GM21367 (cell line): ENCODE results near the gene TMEM178B.
"Not testable (repeated sequence)": the region's sequence is repeated elsewhere in the genome, so short reads cannot be mapped to it uniquely, and the experiment has no call there.

Experiments used
- ATAC-seq: cut with Tn5 transposase; IDR thresholded peaks from one replicate; pipeline ENCODE4 v1.9.1; 2021; ENCODE audit not compliant: unreplicated experiment

TMEM178B gene

DNA sequence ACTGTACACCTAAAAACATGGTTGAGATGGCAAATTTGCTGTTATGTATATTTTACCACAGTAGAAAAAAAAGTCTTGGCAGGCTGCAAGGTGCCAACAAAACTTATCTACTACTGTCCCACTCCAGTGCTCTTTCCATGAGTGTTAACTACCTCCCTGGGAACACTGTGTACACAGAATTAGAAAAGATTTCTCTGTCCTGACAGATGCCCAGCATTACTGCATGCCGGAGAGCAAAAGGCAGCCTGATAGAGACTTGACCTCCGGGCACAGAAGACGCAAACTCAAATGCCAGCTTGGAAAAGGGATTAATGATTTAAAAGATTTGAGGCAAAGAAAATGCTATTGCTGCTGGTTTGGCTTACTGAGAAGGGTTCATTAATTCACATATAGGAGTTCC, 228.8 kb downstream of the TMEM178B start:
- no peak for ATAC-seq

DNA sequence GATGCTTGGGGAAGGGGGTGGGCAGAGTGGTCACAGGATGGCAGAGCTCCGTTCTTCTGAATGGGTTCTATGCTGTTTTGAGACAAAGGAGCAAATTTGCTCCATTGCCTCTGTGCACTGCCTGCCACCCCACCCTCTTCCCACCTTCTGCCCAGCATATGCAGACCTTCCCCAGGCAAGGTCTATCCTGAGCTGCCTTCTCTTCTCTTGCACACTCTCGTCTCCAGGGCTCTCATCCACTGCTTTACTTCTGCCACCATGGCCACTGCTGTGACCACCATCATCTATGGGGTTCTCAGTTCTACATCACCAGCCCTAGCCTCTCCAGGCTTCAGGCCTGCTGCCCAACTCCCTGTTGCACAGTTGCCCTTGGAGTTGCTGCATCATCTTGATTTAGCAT, 230.4 kb downstream of the TMEM178B start:
- ATAC-seq = no peak

DNA sequence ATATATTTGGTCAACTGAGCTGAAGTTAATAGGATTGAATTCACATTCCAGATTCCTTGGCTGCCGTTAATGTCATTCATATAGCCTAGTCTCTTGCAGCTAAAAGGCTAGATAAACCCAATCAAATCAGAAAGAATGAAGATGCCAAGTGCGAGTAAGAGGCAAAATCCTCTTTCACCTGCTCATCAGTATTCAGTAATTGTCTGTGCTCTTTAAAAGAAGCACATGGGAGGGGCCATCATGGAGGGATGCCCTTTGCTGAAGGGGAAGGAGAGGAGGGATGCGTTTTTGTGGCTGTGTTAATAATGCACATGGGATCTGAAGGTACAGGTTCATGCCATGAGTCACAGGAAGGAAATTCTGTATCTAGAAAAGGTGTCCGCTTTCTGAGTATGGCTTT, 232.2 kb downstream of the TMEM178B start:
- ATAC-seq = no peak

DNA sequence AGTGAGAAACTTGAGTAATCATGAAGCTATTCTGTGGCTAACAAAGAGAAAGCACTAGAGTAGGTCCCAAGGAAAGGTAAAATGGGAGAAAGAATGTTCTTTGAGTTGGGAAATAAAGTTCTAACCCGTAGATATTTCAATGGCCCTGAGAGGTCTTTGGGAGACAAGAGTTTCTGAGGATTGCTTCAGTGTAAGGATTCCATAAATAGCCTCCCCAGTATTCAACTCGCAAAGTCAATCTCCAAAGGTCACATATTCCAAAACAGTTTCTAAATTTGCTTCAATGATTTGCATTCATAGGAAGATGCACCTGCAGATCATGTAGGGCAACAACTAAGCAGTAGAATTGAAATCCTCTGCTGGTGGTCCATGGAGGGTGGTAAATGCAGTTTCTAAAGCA, 238.5 kb downstream of the TMEM178B start:
- no peak for ATAC-seq

DNA sequence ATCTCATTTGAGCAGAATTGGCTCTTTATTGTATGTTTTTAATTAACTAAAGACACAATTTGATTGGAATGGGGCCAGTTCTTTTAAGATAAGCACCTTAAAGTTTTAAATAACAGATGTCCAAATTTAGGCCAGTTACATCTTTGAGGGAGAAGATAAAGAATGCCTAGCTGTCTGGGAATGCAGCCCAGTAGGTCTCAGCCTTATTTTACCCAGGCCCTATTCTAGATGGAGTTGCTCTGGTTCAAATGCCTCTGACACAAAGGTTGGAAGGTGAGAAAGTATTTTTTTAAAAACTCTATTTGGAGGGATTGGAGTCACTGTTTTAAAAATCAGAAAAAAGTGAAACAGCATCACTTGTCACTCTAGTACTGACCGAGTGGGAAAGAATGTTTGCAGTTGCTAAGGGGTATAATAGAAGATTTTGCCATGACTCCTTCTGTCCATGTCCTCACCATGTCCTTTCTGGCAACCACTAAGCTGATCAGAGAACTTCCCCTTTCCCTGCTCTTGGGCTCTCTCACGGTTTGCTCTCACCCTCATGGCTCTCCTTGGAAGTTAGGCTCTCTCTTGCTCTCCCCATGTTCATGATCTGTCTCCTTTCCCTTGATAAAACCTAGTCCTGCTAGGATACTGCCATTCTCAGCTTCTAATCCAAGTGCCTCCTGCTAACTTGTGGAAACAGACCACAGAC, 239.1 kb downstream of the TMEM178B start:
- ATAC-seq = no peak

DNA sequence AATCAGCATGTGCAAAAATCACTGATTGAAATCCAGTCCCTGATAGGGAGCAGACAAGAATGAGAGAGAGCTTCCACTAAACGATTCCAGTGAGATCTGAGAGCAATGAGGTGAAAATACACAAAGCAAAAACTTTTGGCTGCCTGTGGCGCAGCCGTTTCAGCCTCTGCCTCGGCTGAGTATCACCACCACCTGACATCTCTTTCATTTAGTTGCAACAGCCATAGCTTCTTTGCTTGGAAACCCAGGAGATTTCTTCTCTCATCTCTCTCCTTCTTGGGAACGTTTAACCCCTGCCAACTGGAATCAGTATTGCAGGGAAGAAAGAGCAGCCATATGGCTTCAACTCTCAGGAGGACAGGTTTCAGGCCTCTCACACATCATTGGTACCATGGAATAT, 240.0 kb downstream of the TMEM178B start:
- ATAC-seq = no peak

DNA sequence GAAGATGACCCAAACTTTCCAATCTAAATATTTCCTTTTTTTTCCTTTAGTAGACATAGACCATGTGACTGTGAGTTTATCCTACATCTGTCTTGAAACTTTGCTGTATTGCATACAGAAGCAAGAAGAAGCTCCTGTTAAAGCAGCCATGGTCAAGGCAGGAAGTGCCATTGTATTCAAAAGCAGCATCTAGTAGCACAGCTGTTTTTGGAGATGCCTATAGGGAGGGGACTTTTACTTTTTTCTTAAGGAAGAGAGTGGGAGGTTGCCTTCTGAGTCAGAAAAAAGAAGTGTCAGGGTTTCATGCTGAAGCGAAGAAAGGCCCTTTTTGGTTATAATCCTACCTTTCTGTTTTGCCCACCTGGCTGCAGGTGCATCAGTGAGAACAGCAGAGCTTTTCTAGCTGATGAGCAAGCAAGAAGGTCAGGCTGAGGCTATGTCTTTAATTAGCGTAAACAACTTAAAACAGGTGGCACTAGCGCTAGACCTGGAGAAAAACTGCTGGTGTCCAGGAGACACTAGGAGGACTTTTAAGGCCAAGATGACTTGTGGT, 243.2 kb downstream of the TMEM178B start:
- no peak for ATAC-seq

DNA sequence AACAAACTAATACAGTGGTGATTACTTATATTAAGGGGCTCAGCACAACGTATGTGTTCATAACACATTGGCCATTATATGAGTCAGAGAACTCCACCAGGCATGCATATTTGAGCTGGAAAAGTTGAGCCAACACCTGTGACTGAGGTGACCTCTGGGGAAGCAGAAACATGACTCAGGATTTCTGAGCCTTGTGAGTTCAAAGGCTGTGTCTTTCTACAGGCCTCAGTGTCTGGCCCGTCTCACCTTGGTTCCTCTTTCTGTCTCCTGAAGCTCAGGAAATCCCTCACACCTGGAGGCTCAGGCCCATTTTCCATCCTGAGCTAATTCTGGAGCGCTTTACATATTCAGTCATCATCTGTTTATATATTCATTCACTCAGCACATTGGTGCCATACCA, 246.4 kb downstream of the TMEM178B start:
- no peak for ATAC-seq

DNA sequence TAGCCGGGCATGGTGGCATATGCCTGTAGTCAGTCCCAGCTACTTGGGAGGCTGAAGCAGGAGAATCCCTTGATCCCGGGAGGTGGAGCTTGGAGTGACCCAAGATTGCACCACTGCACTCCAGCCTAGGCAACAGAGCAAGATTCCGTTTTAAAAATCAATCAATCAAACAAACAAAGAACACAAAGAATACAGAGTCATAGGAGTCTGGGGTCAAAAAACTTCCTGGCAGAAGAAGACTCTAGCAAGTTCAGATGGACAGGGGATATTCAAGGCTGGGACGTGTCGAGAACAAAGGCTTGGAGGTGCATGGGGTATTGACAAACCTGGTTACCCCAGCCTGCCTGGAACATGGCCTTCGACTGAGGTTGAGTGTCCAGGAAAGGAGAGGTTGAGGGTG, 248.5 kb downstream of the TMEM178B start:
- ATAC-seq = no peak

DNA sequence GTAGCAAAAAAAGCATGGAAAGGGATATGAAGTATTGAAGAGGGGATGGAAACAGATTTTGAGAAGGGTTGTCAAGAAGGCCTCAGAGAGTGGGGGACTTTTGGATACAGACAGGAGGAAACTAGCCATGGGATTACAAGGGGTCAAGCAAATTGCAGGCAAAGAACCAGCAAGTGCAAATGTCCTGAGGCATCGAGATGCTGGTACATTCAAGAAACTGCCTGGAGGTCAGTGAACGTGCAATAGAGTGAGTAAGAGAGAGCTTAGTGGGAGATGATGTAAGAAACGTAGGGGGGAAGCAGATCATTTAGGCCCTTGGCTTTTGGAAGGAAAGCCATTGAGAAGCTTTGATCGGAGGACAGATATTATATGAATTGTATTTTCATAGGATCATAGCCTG, 250.0 kb downstream of the TMEM178B start:
- no peak for ATAC-seq

DNA sequence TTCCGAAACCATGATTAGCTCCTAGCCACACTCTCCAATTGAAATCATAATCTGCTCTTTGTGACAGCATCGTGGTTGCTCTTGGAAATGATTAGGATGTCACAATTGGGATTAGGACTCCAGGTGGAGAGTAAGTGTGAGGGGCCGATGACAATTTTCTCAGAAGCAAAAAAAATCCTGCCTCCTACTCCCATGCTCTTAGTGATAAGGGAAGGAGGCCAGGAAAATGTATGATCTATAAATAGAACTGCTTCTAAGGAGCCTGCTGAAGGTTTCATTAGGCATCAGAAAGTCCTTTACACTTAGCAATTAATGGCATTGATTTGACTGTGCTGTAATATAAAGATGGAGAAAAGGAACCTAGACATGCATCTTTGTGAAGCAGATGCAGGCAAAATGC, 251.0 kb downstream of the TMEM178B start:
- ATAC-seq = no peak

DNA sequence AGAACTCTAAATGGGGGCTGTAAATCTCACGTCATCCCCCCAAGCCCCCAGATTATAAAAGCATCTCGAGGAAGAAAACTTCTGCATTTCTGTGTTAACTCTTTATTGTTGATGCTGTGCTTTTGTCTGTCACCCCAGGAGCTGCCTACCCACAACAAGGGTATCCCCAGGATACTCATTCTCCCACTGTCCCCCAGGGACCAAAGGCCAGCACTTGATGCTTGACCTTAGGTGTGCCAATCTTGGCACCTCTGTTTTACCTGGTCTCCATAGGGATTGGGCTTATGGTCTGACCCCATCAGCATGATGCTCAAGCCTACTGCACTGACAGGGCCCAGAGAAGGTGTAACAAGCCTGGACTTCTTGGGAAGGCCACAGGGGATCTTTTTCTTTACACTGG, 251.4 kb downstream of the TMEM178B start:
- no peak for ATAC-seq

DNA sequence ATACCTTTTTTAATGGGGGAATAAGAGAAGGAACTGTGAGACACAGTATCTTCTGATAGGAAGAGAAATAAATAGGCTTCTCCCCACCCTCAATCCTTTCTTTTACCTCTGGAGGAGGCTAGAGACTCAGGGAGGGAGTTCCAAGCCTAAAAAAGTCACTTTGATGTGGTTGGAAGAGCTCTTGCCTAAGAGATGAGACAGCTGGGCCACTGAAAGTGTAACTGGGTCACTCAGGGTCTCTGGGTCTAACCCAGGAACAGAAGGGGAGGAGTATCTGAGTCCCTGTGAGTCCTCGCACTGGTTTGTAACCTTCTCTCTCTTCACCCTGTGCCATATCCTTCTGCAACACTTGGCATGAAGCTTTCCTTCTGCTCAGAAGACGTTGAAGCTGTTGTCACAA, 254.4 kb downstream of the TMEM178B start:
- no peak for ATAC-seq

DNA sequence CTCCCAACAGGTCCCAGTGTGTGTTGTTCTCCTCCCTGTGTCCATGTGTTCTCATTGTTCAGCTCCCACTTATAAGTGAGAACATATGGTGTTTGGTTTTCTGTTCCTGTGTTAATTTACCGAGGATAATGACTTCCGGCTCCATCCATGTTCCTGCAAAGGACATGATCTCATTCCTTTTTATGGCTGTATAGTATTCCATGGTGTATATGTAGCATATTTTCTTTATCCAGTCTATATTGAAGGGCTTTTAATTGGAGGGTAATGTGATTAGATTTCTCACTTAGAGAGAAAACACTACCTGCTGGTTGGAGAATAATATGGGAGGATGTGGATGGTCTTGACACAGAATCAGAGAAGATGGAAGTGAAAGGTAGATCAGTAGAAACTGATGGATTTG, 256.4 kb downstream of the TMEM178B start:
- ATAC-seq = not testable (repeated sequence)

DNA sequence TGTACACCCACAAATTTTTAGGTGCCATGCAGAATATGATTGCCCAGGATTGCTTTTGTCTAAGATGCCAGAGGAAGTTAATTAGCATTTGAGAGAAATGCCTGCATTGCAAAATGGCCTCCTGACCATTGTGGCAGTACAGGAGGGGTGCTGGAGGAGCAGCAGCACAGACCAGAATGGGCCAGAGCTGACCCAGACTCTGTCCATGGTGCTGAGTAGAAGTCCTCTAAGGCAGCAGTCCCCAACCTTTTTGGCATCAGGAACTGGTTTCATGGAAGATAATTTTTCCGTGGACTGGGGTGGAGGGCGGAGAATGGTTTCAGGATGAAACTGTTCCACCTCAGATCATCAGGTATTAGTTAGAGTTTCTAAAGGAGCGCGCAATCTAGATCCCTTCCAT, 259.6 kb downstream of the TMEM178B start:
- ATAC-seq = no peak

DNA sequence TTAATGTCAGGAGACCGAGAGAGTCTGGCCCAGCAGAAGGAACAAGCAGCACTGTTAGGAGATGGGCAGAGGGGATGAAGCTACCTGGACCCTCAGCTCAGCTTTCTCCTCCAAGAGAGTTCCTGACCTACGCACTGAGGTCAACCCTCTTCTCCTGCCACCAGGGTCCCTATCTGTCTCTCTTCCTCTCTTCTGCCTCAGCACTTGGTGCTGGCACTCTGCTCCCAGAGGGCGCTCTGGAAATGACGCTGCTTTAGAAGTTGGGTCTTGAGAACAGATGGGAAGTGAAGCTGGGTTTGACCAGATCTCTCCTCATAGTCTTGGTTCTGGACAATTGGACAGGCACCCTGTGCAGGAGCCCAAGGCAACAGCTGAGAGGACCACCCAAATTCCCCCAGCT, 261.3 kb downstream of the TMEM178B start:
- ATAC-seq = no peak

DNA sequence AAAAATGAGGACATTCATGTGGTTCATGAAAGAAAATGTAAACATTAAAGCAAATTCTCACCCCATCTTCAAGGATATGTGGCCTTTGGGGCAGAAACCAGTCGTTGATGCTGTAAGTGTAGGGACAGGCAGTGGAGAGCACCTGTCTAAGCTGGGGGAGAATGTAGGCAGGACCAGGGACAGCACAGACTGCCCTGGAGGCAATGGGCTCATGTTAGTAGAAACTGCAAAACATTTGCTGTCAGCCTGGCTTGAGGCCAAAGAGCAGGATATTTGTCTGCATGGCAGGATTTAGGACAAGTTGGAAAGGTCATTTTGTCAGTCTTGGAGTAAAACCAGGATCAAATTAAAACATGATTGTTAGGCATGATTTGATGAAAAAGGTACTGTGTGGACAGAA, 265.7 kb downstream of the TMEM178B start:
- no peak for ATAC-seq

DNA sequence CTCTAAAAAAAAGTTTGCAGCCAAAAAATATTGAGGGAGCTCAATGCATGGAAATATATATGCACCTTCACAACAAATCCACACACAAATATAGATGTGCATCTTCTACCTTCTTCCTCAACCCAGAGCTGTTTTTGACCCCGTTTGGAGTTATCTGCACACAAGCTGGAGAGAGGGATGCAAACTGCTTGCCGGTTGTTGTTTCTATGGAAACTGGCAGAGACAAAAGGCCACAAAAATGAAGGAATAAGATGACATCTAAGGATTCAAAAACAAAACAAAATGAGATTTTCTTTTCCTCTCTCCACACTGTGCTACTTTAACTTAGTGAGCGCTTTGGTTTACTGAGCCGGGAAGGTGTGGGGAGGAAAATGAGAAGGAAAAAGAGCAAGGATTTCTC, 267.1 kb downstream of the TMEM178B start:
- ATAC-seq = no peak

DNA sequence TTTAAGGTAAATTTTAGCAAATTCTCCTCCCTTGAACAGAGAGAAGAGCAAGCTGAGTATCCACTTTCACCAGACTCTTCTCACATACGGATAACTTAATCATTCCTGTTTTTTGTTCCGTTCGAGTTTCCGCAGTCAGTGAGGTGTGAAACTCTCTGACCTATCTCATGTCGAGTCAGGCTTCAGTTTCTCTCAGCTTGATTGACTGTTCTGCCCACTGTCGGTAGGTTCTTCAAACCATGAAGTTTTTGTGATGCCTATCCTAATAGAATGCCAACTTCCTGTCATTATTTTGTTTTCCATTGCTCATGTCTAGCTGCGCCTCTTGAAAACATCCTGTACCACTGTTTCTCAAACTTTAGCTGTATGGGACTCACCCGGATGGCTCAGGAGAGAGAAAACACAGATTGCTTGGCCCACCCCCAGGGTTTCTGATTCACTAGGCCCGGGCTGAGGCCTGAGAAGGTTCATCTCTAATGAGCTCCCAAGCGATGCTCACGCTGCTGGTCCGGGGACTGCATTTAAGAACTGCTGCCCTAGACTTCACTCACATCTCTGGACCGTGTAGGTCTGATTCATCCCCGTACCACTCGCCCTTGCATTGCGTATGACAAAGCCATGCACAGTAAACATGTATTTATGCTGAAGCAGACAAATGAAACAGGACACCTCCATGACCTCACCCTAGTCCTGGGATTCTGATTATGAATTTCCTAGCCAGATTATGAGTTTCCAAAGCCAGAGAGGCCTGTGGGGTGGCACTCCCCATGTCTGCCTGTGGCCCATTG, 269.0 kb downstream of the TMEM178B start:
- no peak for ATAC-seq

DNA sequence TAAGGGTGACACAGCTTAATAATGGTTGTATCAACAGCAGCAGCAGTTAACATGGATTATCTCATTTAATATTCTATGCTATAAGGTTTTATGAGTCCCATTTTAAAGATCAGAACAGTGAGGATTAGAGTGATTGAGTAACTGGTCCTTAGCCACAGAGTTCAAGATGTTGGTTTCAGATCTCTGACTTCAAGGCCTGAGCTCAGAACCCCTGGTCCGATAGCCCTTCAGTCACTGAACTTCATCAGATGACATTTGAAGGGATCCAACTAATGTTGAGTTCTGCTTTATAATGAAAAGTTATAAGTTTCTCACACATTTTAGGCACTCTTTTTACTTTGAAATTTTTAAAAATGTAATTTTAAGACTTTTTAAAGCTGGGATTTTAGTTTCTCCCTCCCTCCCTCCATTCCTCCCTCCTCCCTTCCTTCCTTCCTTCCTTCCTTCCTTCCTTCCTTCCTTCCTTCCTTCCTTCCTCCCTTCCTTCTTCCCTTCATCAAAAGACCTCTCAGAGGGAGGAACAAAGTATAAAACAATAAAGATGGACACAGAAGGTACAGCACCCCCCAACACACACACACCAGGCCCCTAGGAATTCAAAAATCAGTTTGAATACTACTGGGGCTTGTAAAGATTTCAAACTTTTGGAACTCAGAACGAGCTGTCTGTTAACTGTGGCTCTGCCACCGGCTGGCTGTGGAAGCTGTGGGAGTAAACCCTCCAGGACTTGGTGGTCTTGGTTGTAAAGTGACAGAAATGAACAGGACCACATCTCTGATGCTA, 270.5 kb downstream of the TMEM178B start:
- ATAC-seq = no peak

DNA sequence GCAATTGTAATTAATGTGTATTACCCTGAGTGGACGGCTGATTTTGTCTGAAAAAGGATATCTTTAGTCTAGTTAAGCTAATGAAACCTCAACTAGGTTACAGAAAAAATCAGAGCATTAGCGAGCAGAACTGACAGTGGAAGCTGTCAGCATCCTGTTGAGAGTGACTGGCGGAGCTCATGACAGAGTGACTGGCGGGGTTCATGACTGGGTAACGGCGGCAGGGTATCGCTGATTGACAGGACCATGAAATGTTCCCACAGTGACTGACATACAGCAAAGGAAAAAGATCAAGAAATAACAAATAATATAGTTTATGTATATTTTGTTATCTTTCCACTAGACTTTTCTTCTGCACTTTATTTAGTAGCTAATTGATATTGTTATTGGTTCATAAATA, 274.9 kb downstream of the TMEM178B start:
- ATAC-seq = no peak

DNA sequence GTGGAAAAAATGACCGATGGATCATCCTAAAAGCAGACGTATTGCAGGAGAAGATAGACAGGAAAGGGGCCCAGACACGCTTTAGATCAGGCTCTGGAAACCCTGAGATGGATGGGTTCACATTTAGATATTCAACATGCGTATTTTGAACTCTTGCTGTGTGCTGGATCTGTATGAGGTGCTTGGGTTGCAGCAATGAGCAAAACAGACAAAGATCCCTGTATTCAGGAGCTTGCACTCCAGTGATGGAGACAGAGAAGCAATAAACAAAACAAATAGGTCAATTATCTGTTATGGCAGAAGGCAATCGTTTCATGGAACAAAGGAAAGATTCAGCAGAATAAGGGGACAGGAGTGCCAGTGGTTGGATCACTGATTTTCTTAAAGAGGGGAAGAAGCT, 275.5 kb downstream of the TMEM178B start:
- no peak for ATAC-seq
